Transverse colon (tissue), 4 donors: ENCODE data around the gene KCNJ16. TPM values are rescaled to one million over a fixed set of nuclear protein-coding genes. Genes with fewer than 3 reads are reported as not detected.

Source experiments
- DNase-seq: peaks from one replicate; pipeline ENCODE4 v3.0.0-alpha.2; 2019
- H3K27ac ChIP-seq, 4 donors: fragments of 200-600 bp; sonication (generic); 2 replicates each; pipeline ENCODE4 v1.5.1; 2016 to 2018; ENCODE audit warnings: inconsistent platforms in 4 of 4
- H3K27me3 ChIP-seq: fragments of 200-600 bp; sonication (generic); 2 replicates; pipeline ENCODE4 v1.5.1; 2017; ENCODE audit warnings: inconsistent platforms
- H3K36me3 ChIP-seq, 4 donors: fragments of 200-600 bp; sonication (generic); 2 replicates each; pipeline ENCODE4 v1.5.1; 2017 to 2019; ENCODE audit warnings: inconsistent platforms in 4 of 4
- H3K4me1 ChIP-seq, 4 donors: fragments of 200-600 bp; sonication (generic); 2 replicates each; pipeline ENCODE4 v1.5.1; 2017 to 2020; ENCODE audit warnings: inconsistent platforms in 4 of 4
- H3K4me3 ChIP-seq, 4 donors: fragments of 200-600 bp; sonication (generic); 1 replicate in 1 of 4; 2 replicates in 3 of 4; pipeline versions ENCODE4 v1.5.1 to v1.6.1; 2017 to 2019; ENCODE audit warnings: inconsistent platforms in 4 of 4
- H3K9me3 ChIP-seq, 2 donors: fragments of 200-600 bp; sonication (generic); 2 replicates each; pipeline ENCODE4 v1.5.1; 2017 to 2019; ENCODE audit warnings: inconsistent platforms in 2 of 2
- EP300 ChIP-seq: sonication (generic); formaldehyde crosslinking; IDR thresholded peaks from one replicate; pipeline ENCODE4 v1.6.1; 2017; ENCODE audit warnings: antibody characterized with exemption, low read depth
- POLR2A ChIP-seq: fragments of 450-650 bp; IDR thresholded peaks from one replicate; pipeline ENCODE4 v1.6.1; 2016; ENCODE audit warnings: antibody characterized with exemption, mild to moderate bottlenecking, moderate library complexity
- POLR2AphosphoS5 ChIP-seq, 3 donors: sonication (generic); formaldehyde crosslinking; IDR thresholded peaks; one replicate each; pipeline ENCODE4 v1.6.1; 2016; ENCODE audit warnings: antibody characterized with exemption in 3 of 3
- WGBS, 2 donors: methylation state at CpG; one replicate each; pipeline ENCODE4 v1.1.5; 2018; ENCODE audit warnings: low coverage in 1 of 2; 5-methylcytosine and 5-hydroxymethylcytosine counted together
- in situ Hi-C, 4 donors: fragments of 200-750 bp; cut with MboI; loops; one replicate each; pipeline versions ENCODE4 v1.15.0 to v1.15.1; 2017; ENCODE audit warnings: low sequenced_read_pairs in 3 of 4, low pct_ligation_motif_present in 1 of 4, low pct_unique_long_range_greater_than_20kb in 1 of 4
- intact Hi-C: fragments of 100-400 bp; cut with DNase I; formaldehyde crosslinking; loops from one replicate; pipeline ENCODE4 v1.15.1; 2023; ENCODE audit warnings: low total_unique reads
- total RNA-seq, 4 donors: library from RNA; depleted of rRNA; stranded (reverse); fragments of >200 nt; gene quantifications; one replicate each; pipeline ENCODE4 v1.1.0, GENCODE V29; 2016
- TF ChIP-seq, protein P1 (sequence below), 5 experiments: fragments of 200-600 bp in 3 of 5; fragments of 450-650 bp in 2 of 5; sonication (generic) in 3 of 5; IDR thresholded peaks; 1 replicate in 2 of 5; 2 replicates in 3 of 5; pipeline ENCODE4 v1.5.1; 2016 to 2017; ENCODE audit warnings: antibody characterized with exemption in 5 of 5, inconsistent platforms in 3 of 5, mild to moderate bottlenecking in 2 of 5, moderate library complexity in 1 of 5

Gene KCNJ16
- total RNA-seq, 4 donors from 2014 or later = 0.27 TPM; not detected in 3

DNA sequence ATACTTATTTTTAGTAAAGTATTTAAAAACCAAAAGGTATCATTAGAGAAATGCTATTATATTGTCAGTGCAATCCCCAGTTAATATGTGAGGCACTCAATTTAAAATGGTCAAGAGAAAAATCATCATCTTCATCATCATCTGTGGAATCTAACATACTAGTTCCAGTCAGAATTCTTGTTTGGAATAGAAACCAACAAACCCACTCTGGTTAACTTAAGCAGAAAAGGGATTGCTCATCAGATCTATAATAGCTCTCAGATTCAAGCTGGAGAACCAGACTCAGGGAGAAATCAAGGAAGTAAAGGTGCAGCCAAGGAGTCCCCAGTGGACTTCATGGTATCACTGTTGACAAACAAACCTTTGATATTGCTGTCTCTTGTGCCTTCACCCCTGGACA, 43.7 kb upstream of the KCNJ16 start:
- TF ChIP-seq, protein P1, sequence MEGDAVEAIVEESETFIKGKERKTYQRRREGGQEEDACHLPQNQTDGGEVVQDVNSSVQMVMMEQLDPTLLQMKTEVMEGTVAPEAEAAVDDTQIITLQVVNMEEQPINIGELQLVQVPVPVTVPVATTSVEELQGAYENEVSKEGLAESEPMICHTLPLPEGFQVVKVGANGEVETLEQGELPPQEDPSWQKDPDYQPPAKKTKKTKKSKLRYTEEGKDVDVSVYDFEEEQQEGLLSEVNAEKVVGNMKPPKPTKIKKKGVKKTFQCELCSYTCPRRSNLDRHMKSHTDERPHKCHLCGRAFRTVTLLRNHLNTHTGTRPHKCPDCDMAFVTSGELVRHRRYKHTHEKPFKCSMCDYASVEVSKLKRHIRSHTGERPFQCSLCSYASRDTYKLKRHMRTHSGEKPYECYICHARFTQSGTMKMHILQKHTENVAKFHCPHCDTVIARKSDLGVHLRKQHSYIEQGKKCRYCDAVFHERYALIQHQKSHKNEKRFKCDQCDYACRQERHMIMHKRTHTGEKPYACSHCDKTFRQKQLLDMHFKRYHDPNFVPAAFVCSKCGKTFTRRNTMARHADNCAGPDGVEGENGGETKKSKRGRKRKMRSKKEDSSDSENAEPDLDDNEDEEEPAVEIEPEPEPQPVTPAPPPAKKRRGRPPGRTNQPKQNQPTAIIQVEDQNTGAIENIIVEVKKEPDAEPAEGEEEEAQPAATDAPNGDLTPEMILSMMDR (IDR thresholded peaks at IDR 0.05) = no peak
- TF ChIP-seq POLR2AphosphoS5 (IDR thresholded peaks at IDR 0.05) (no peak), POLR2A (no peak), EP300 (no peak)
- no peak overlapping the region for H3K27ac ChIP-seq
- H3K9me3 ChIP-seq = peaks cover 0 to 6% of the 10 kb centered on the region in 2 donors
- in situ Hi-C loops (no loop called here), intact Hi-C loops (no loop called here)
- no peaks in the 10 kb centered on the region for H3K27me3 ChIP-seq
- no peak for DNase-seq
- H3K4me1 ChIP-seq = peaks cover 0 to 19% (median 0%) of the 10 kb centered on the region in 4 donors
- no peak overlapping the region for H3K4me3 ChIP-seq
- no peaks in the 10 kb centered on the region for H3K36me3 ChIP-seq

- H3K27ac ChIP-seq = no peak overlapping the region
- H3K36me3 ChIP-seq = no peaks in the 10 kb centered on the region
- DNase-seq = no peak
- H3K4me3 ChIP-seq = no peak overlapping the region
- intact Hi-C loops (no loop called here), in situ Hi-C loops (no loop called here)
- TF ChIP-seq EP300 (no peak), POLR2A (no peak), POLR2AphosphoS5 (IDR thresholded peaks at IDR 0.05) (no peak)
- TF ChIP-seq, protein P1 (IDR thresholded peaks at IDR 0.05) = no peak
- no peaks in the 10 kb centered on the region for H3K9me3 ChIP-seq
- H3K27me3 ChIP-seq = no peaks in the 10 kb centered on the region
- H3K4me1 ChIP-seq = peaks cover 0 to 19% (median 2%) of the 10 kb centered on the region in 4 donors
These were observed 41.9 kb upstream of the KCNJ16 start for GRCh38 chr17:70033165-70033564.

DNA sequence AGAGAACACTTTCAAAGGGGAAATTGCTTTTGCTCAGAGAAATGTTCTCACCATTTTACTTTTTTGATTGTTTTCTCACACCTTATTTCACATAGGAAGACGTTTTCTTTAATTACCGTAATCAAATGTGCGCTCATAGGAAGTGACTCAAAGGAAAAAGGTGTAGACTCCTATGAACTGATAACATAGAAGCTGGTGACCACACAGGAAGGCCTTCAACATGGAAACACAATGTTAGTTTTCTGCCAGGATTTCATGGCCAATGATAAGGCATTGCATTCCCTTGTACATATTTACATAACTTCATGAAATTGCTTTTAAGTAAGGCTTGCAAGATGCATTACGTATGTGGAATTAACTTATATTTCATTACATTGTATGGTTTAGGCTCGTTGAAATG, 40.9 kb upstream of the KCNJ16 start:
- Histone ChIP-seq H3K4me3 (no peak overlapping the region), H3K27ac (no peak overlapping the region), H3K36me3 (no peaks in the 10 kb centered on the region), H3K4me1 (peaks cover 0 to 12% (median 2%) of the 10 kb centered on the region in 4 donors), H3K9me3 (no peaks in the 10 kb centered on the region), H3K27me3 (no peaks in the 10 kb centered on the region)
- intact Hi-C loops (no loop called here), in situ Hi-C loops (no loop called here)
- WGBS, 2 donors = 56 to 64% methylated on average over 5 of the region's 5 CpGs
- no peak for TF ChIP-seq EP300
- TF ChIP-seq, protein P1 (IDR thresholded peaks at IDR 0.05) = no peak
- TF ChIP-seq POLR2AphosphoS5 (IDR thresholded peaks at IDR 0.05) = no peak
- no peak for TF ChIP-seq POLR2A
- DNase-seq = no peak

GRCh38 chr17:70037498-70037897, 37.5 kb upstream of the KCNJ16 start:
- Histone ChIP-seq H3K9me3 (no peaks in the 10 kb centered on the region), H3K36me3 (no peaks in the 10 kb centered on the region), H3K4me1 (peaks cover 0 to 10% (median 2%) of the 10 kb centered on the region in 4 donors), H3K27me3 (no peaks in the 10 kb centered on the region), H3K27ac (no peak overlapping the region), H3K4me3 (no peak overlapping the region)
- no peak for TF ChIP-seq EP300
- TF ChIP-seq, protein P1 (IDR thresholded peaks at IDR 0.05) = no peak
- TF ChIP-seq POLR2A = no peak
- TF ChIP-seq POLR2AphosphoS5 (IDR thresholded peaks at IDR 0.05) = no peak
- DNase-seq = no peak
- intact Hi-C loops (no loop called here), in situ Hi-C loops (no loop called here)
- 48 to 63% methylated on average over 2 of the region's 2 CpGs for WGBS, 2 donors
